SK-N-SH treated with all-trans-retinoic acid at 6 μM for 48 hours (cell line): ENCODE data around the gene WDR20.

Experiments used
- ZFP30 ChIP-seq: fragments of 450-650 bp; formaldehyde crosslinking; IDR thresholded peaks from 2 replicates; pipeline ENCODE4 v1.5.0; 2022; ENCODE audit warnings: mild to moderate bottlenecking, moderate library complexity
- ZNF70 ChIP-seq: fragments of 450-650 bp; formaldehyde crosslinking; IDR thresholded peaks from 2 replicates; pipeline ENCODE4 v1.5.0; 2020; ENCODE audit warnings: mild to moderate bottlenecking, moderate library complexity
- TF ChIP-seq, protein P1 (sequence below): fragments of 250-450 bp; sonication (Bioruptor Pico); IDR thresholded peaks from 2 replicates; pipeline ENCODE4 v1.5.1; 2020; ENCODE audit warnings: low read depth, mild to moderate bottlenecking, moderate library complexity

GRCh38 chr14:102232348-102232625, 92.6 kb downstream of the WDR20 start:
- TF ChIP-seq ZFP30 (CRISPR knock-in tag) (no peak), ZNF70 (CRISPR knock-in tag) (no peak)
- TF ChIP-seq, protein P1, sequence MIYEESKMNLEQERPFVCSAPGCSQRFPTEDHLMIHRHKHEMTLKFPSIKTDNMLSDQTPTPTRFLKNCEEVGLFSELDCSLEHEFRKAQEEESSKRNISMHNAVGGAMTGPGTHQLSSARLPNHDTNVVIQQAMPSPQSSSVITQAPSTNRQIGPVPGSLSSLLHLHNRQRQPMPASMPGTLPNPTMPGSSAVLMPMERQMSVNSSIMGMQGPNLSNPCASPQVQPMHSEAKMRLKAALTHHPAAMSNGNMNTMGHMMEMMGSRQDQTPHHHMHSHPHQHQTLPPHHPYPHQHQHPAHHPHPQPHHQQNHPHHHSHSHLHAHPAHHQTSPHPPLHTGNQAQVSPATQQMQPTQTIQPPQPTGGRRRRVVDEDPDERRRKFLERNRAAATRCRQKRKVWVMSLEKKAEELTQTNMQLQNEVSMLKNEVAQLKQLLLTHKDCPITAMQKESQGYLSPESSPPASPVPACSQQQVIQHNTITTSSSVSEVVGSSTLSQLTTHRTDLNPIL (CRISPR knock-in tag), result no peak
